ENCODE data around the gene VPS35.

The VPS35 gene

GRCh38 chr16:46688654-46689364, at the start of gene VPS35:
Gene VPS35, minus strand, starts transcription at chr16:46689178. Its CDS starts 45 bp downstream, at chr16:46689133.
- DNase-seq, result peak; percentile 100

- DNase-seq, result no peak
Measured at GRCh38 chr16:46737621-46738214, 48.7 kb upstream of the VPS35 start.

DNA sequence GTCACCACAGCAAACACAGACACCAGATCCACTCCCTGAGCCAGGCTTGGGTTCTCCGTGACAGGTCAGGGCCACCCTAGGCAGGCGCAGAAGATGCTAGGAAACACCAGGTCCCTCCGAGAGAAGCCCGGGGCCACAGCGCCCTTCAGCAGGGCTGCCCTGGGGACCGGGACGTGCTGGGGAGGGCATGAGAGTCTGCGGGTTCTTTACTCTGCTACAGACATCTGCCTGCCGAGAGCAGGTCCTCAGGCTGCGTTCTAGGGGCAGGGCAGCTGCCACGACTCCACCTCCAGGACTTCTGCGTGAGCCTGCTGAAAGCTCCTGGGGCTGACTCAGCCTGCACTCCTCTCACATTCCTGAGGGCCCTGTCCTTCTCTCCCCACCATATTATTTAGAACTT, 47.7 kb upstream of the VPS35 start:
- no peak for DNase-seq

DNA sequence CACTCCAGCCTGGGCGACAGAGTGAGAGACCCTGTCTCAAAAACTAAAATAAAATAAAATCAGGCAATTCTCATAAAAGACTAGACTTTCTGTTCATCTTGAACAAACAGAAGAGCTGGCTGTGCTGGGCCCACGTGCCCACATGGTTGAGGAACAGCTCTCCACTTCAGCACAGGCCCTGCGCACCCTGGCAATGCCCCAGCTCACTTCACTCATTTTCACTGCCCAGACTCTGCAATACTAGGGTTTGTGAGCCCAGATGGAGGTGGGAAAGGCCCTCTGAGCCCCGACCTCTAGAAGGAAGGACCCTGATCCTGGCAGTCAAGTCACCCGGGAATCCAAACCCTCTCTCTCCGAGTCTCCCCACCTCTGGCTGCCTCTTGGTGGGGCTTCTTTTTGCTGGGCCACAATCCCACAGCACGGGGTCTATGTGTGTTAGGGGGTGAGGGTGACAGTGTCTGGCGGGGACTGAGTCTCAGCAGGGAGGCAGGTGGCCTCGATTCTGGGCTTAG, 44.4 kb upstream of the VPS35 start:
- no peak for DNase-seq

GRCh38 chr16:46732561-46732960, 43.6 kb upstream of the VPS35 start:
- no peak for DNase-seq

DNA sequence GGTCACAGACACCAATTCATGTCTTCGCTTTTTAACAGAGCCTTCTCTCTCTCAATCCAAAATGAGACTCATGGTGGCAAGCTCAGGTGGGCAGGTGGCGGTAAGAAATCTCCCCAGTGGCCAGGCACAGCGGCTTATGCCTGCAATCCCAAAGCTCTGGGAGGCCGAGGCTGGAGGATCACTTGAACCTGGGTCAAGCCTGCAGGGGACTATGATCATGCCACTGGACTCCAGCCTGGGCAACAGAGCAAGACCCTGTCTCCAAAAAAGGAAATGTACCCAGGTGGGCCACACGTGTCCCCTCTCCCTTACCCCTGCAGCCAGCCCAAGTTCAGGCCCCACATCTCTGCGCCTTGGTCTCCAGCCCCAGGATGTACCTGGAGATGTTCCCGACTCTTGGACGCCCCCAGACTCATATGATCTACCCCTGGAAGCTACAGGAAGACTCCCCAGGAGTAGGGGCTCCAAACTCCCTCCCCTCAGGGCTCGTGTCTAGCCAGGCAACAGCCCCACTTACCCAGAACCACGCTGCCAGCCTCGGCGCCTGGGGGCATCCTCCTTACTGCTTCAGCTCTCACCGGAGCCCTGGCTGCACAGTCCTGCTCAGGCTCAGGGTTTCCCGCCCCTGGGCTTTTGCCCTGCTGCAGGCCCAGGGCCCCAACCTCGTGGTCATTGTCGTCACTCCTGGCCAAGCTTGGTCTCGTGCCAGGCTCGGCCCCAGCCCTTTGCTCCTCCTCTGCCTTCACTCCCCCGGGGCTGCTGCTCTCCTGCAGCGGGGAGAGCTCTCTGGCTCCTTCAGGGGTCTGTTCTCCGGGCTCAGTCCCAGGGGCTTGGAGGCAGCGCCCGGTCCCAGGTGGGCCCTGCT, 42.9 kb upstream of the VPS35 start:
- DNase-seq, result no peak

DNA sequence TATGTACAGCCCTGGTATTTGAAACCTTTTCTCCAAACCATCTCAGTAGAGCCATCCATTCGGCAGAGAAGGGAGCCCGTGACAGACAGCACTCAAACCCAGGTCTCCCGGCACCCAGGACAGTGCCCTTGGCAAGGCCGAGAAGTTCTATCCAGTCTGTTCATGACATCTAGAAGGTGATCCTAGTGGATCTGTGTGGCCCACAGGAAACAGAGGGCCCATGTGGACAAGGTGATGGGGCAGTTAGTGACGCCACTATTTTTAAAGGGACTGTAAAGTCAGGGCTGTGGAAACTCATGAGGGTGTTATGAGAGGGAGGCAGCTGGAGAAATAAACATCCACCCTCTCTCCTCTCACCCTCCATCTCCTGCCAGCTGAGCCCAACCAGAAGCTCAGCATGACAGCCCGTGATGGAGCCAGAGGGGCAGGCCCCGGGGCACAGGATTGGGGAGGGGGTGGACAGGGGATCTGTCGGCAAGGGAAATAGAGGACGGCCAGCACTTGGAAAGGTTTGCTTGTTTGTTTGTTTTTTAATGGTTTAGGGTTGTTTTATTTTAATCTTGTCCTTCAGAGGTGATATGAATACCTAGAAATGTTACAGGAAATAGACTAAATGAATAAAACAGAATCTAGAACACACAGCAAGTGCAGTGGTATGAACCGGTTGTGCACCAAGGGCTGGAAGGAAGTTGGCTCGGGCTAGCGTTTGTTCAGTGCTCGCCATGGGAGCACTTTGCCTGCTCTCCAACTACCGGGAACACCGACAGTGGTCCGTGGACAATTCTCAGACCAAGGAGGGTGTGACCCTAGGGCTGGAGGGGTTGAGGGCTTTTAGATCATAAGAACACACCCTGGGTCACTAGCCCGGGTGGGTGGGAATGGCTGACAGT, 42.1 kb upstream of the VPS35 start:
- no peak for DNase-seq

DNA sequence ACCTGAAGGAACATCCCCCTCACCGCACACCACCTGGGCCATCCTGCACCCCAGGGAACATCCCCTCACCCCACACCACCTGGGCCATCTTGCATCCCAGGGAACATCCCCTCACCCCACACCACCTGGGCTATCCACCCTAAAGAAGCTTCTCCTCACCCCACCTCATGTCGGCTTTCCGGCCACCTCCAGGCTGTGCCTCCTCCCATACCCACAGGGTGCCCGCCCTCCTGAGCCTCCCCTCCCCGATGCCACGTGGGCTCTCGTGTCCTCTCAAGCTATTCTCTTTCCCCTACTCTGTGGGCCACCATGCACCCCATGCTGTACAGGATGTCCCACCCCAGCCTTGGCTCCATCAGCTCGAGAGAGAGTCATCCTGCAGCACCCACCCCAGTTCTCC, 41.1 kb upstream of the VPS35 start:
- no peak for DNase-seq

GRCh38 chr16:46729326-46729995, 40.5 kb upstream of the VPS35 start:
- DNase-seq, result no peak

DNA sequence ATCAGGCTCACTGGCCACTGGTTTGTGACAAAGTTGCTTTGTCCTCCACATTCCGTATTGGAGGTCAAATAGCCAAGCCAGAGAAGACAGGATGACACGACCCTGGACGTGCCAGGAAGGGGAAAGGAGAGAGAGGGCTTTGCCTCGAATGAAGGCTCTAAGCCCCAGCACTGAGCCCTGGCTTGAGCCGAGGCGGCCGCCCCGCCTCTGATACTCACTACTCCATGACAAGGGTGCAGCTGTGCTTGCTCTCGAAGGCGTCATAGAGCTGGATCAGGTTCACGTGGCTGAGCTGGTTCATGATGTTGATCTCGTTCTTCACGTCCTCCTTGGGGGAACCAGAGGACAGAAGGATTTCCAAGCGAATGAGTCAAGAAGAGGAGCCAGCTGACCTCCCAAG, 39.8 kb upstream of the VPS35 start:
- DNase-seq, result no peak

GRCh38 chr16:46727630-46728029, 38.7 kb upstream of the VPS35 start:
- DNase-seq, result no peak

- no peak for DNase-seq
Measured at GRCh38 chr16:46727184-46727583, 38.2 kb upstream of the VPS35 start.

GRCh38 chr16:46721885-46722284, 32.9 kb upstream of the VPS35 start:
- no peak for DNase-seq

DNA sequence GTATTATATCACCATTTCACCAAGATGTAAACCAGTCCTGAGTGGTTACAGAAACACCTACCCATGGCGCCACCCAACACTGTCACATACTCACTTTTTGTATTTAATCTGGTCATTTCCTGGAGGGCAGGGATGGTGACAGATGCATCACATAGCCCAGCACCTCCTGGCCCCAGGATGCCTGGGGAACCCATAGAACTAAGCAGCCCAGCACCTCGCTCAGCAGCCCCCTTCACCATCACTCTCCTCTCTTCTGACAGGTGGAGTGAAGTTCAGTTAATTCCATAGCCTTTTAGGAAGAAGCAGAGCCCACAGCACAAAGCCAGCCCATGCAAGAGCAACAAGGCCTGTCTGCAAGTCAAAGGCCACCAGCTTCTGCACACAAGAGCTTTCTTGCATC, 31.6 kb upstream of the VPS35 start:
- DNase-seq, result no peak

DNA sequence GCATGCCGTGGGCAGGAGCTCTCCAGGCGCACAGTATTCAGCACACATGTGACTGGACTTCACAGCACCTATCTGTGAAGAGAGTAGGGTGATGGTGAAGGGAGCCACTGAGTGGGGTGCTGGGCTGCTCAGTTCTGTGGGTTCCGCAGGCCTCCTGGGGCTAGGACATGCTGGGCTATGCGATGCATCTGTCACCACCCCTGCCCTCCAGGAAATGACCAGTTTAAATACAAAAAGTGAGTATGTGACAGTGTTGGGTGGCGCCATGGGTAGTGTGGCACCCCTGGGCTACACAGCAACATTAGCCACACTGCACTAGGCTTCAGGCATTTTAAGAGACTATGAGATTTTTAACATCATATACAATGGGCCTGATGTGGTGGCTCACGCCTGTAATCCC, 30.6 kb upstream of the VPS35 start:
- DNase-seq, result no peak

GRCh38 chr16:46718214-46718613, 29.2 kb upstream of the VPS35 start:
- no peak for DNase-seq

DNA sequence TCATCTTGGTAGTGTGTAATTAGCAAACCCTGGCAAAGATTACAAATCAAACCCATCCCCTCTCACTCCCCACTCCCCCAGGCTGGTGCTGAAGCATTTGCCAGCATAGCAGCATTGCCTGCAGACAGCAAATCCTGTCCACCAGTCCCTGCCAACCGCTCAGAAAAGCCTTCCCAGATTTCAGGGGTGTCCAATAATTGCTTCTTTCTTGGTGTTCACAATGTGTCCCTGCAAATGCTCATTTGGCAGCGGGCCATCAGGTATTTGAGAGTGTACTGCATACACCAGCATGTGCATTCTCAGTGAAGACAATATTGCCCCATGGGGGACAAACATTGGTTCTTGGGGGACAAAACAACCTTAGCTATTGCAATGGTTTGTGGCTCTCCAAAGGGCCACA, 28.7 kb upstream of the VPS35 start:
- DNase-seq, result no peak

- no peak for DNase-seq
Measured at GRCh38 chr16:46715769-46716305, 26.9 kb upstream of the VPS35 start.

- no peak for DNase-seq
Measured at GRCh38 chr16:46714797-46715591, 26.0 kb upstream of the VPS35 start.

GRCh38 chr16:46713634-46714033, 24.7 kb upstream of the VPS35 start:
- no peak for DNase-seq

DNA sequence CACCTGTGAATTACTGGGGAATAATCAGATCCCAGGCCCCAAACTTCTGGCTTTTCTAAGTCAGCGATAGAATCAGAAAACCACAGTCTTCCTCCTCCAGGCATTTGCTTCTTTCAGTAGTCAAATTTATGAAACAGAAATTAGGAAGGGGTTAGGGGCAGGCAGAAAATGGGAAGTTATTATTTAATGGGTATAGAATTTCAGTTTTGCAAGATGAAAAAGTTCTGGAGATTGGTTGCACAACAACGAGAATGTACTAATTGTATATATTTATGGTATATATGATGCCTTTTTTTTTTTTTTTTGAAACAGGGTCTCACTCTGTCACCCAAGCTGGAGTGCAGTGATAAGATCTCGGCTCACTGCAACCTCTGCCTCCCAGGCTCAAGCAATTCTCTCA, 23.9 kb upstream of the VPS35 start:
- DNase-seq, result no peak
